ENCODE measurements around the gene ABTB1. TPM values are rescaled to one million over a fixed set of nuclear protein-coding genes. Genes with fewer than 3 reads are reported as not detected.

Gene ABTB1
- total and polyA plus RNA-seq, 2 of the 13 experiments (the other 11 are each of a cell fraction or from before 2014, with no cell fraction given) = 0.42 to 14.5 TPM

GRCh38 chr3:127655641-127656040, 17.1 kb upstream of the ABTB1 start:
- Histone ChIP-seq H3K27ac (ENCODE audit: extremely low read length, insufficient read depth, low read length) (no peak overlapping the region), H4K20me1 (ENCODE audit: insufficient read depth, low read length) (no peaks in the 10 kb centered on the region), H3K4me3 (replicated peaks in 1 of 3; ENCODE audit: insufficient read depth in 1 of 3, low read depth in 2 of 3, low read length in 3 of 3) (no peak overlapping the region), H2AFZ (ENCODE audit: low read length) (no peak overlapping the region), H3K36me3 (replicated peaks in 1 of 2; ENCODE audit: control insufficient read depth in 1 of 2, insufficient read depth in 2 of 2, low read length in 2 of 2) (peaks cover 0 to under 1% of the 10 kb centered on the region in 2 experiments; a peak in 2 of 5 replicates), H3K27me3 (ENCODE audit: control insufficient read depth in 1 of 2, insufficient read depth in 2 of 2, low read length in 2 of 2) (no peaks in the 10 kb centered on the region), H3K4me1 (ENCODE audit: insufficient read depth, low read length) (peaks cover 10% of the 10 kb centered on the region; the same call in 1 of the 2 replicates), H3K79me2 (ENCODE audit: insufficient read depth, low read length) (no peaks in the 10 kb centered on the region), H3K9ac (ENCODE audit: insufficient read depth, low read depth, low read length) (no peak overlapping the region), H3K4me2 (ENCODE audit: low read depth, low read length) (no peak overlapping the region), H3K9me3 (ENCODE audit: low read length) (no peaks in the 10 kb centered on the region)
- WGBS (ENCODE audit: low lambda C conversion rate) = 96% methylated on average over 3 of the region's 3 CpGs
- POLR2A ChIA-PET = no interaction called here
- in situ Hi-C loops (cut with HindIII; ENCODE audit: extremely low pct_ligation_motif_present, low pct_unique_long_range_greater_than_20kb) = no loop called here
- TF ChIP-seq FOXO1 (CRISPR knock-in tag; IDR thresholded peaks at IDR 0.05) (no peak), THAP11 (CRISPR knock-in tag; IDR thresholded peaks at IDR 0.05) (no peak), ADNP (CRISPR knock-in tag; IDR thresholded peaks at IDR 0.05) (no peak), KLF16 (CRISPR knock-in tag; IDR thresholded peaks at IDR 0.05) (no peak), PBX2 (CRISPR knock-in tag; IDR thresholded peaks at IDR 0.05) (no peak)
- no peak for ATAC-seq
- intact Hi-C loops (cut with micrococcal nuclease; ENCODE audit: unreplicated experiment) = no loop called here
- BruUV-seq (replicated peaks) = no TSS peak
- FAIRE-seq = no peak
- CTCF ChIA-PET (ENCODE audit: low intra/inter-chr PET ratio, low total read pairs) = no interaction called here
- DNase-seq (ENCODE audit: low spot score) = no peak

- H3K4me1 ChIP-seq (ENCODE audit: insufficient read depth, low read length) = peaks cover 10% of the 10 kb centered on the region; the same call in 1 of the 2 replicates
- no peak for FAIRE-seq
- no peak overlapping the region for H3K27ac ChIP-seq (ENCODE audit: extremely low read length, insufficient read depth, low read length)
These were observed 15.8 kb upstream of the ABTB1 start for GRCh38 chr3:127656906-127657305.

More at GRCh38 chr3:127656906-127657305, 15.8 kb upstream of the ABTB1 start:
- no peaks in the 10 kb centered on the region for H3K79me2 ChIP-seq (ENCODE audit: insufficient read depth, low read length)
- ChIA-PET CTCF (ENCODE audit: low intra/inter-chr PET ratio, low total read pairs) (no interaction called here), POLR2A (no interaction called here)
- ATAC-seq = no peak
- no peak overlapping the region for H3K4me2 ChIP-seq (ENCODE audit: low read depth, low read length)
- no peaks in the 10 kb centered on the region for H3K27me3 ChIP-seq (ENCODE audit: control insufficient read depth in 1 of 2, insufficient read depth in 2 of 2, low read length in 2 of 2)
- DNase-seq (ENCODE audit: low spot score) = no peak
- no peak overlapping the region for H3K9ac ChIP-seq (ENCODE audit: insufficient read depth, low read depth, low read length)
- TF ChIP-seq PHF21A (CRISPR knock-in tag; IDR thresholded peaks at IDR 0.05) = no peak
- no peak for TF ChIP-seq ZBTB38 (CRISPR knock-in tag; IDR thresholded peaks at IDR 0.05)
- no peak for TF ChIP-seq FOSL1 (CRISPR knock-in tag; IDR thresholded peaks at IDR 0.05; ENCODE audit: borderline replicate concordance)
- TF ChIP-seq CREB3 (CRISPR knock-in tag; IDR thresholded peaks at IDR 0.05) = no peak
- TF ChIP-seq MED1 (CRISPR knock-in tag; IDR thresholded peaks at IDR 0.05) = no peak
- no peak for TF ChIP-seq ARNT (IDR thresholded peaks at IDR 0.05)
- no peaks in the 10 kb centered on the region for H4K20me1 ChIP-seq (ENCODE audit: insufficient read depth, low read length)
- BruUV-seq (replicated peaks) = no TSS peak
- H2AFZ ChIP-seq (ENCODE audit: low read length) = no peak overlapping the region
- in situ Hi-C loops (cut with HindIII; ENCODE audit: extremely low pct_ligation_motif_present, low pct_unique_long_range_greater_than_20kb) = no loop called here
- no peaks in the 10 kb centered on the region for H3K9me3 ChIP-seq (ENCODE audit: low read length)
- intact Hi-C loops (cut with micrococcal nuclease; ENCODE audit: unreplicated experiment) = no loop called here
- H3K4me3 ChIP-seq (replicated peaks in 1 of 3; ENCODE audit: insufficient read depth in 1 of 3, low read depth in 2 of 3, low read length in 3 of 3) = no peak overlapping the region
- WGBS (ENCODE audit: low lambda C conversion rate) = 93% methylated on average over 8 of the region's 8 CpGs
- peaks cover 2 to 4% of the 10 kb centered on the region in 2 experiments; a peak in 3 of 5 replicates for H3K36me3 ChIP-seq (replicated peaks in 1 of 2; ENCODE audit: control insufficient read depth in 1 of 2, insufficient read depth in 2 of 2, low read length in 2 of 2)

Measured in HepG2 (cell line).